SK-N-SH treated with all-trans-retinoic acid at 6 μM for 48 hours (cell line): ENCODE measurements around the gene CPTP.

Source experiments
- ARNTL ChIP-seq: fragments of 450-650 bp; formaldehyde crosslinking; IDR thresholded peaks from 2 replicates; pipeline ENCODE4 v1.5.0; 2020; ENCODE audit warnings: low read depth, mild to moderate bottlenecking, moderate library complexity, borderline replicate concordance
- ESRRG ChIP-seq: fragments of 250-450 bp; sonication (Bioruptor Pico); IDR thresholded peaks from 2 replicates; pipeline ENCODE4 v1.6.1; 2021; ENCODE audit warnings: mild to moderate bottlenecking
- OSR1 ChIP-seq: fragments of 250-450 bp; sonication (Bioruptor Pico); IDR thresholded peaks from 2 replicates; pipeline ENCODE4 v1.8.0; 2022; ENCODE audit warnings: moderate library complexity, mild to moderate bottlenecking, inconsistent platforms
- PPARA ChIP-seq: fragments of 250-450 bp; sonication (Bioruptor Pico); IDR thresholded peaks from 2 replicates; pipeline ENCODE4 v1.5.0; 2020; ENCODE audit warnings: mild to moderate bottlenecking, borderline replicate concordance
- RARB ChIP-seq: fragments of 250-450 bp; sonication (Bioruptor Pico); IDR thresholded peaks from 2 replicates; pipeline ENCODE4 v1.8.0; 2021; ENCODE audit warnings: mild to moderate bottlenecking, moderate library complexity
- ZC3H10 ChIP-seq: fragments of 250-450 bp; sonication (Bioruptor Pico); IDR thresholded peaks from 2 replicates; pipeline ENCODE4 v1.5.1; 2021; ENCODE audit warnings: mild to moderate bottlenecking, moderate library complexity
- ZFP3 ChIP-seq: fragments of 250-450 bp; sonication (Bioruptor Pico); IDR thresholded peaks from 2 replicates; pipeline ENCODE4 v1.5.0; 2020; ENCODE audit warnings: mild to moderate bottlenecking, moderate library complexity
- TF ChIP-seq, protein P1 (sequence below): fragments of 250-450 bp; sonication (Bioruptor Pico); IDR thresholded peaks from 2 replicates; pipeline ENCODE4 v1.5.1; 2020; ENCODE audit warnings: low read depth, mild to moderate bottlenecking, moderate library complexity
- TF ChIP-seq, protein P2 (sequence below): fragments of 250-450 bp; sonication (Bioruptor Pico); IDR thresholded peaks from 2 replicates; pipeline ENCODE4 v1.5.0; 2020; ENCODE audit warnings: mild to moderate bottlenecking, moderate library complexity

- no peak for TF ChIP-seq ZC3H10 (CRISPR knock-in tag)
- TF ChIP-seq ARNTL = no peak
- TF ChIP-seq RARB (CRISPR knock-in tag) = no peak
- no peak for TF ChIP-seq OSR1 (CRISPR knock-in tag)
- TF ChIP-seq PPARA (CRISPR knock-in tag) = no peak
- no peak for TF ChIP-seq ZFP3 (CRISPR knock-in tag)
- TF ChIP-seq ESRRG (CRISPR knock-in tag) = no peak
- TF ChIP-seq, protein P1, sequence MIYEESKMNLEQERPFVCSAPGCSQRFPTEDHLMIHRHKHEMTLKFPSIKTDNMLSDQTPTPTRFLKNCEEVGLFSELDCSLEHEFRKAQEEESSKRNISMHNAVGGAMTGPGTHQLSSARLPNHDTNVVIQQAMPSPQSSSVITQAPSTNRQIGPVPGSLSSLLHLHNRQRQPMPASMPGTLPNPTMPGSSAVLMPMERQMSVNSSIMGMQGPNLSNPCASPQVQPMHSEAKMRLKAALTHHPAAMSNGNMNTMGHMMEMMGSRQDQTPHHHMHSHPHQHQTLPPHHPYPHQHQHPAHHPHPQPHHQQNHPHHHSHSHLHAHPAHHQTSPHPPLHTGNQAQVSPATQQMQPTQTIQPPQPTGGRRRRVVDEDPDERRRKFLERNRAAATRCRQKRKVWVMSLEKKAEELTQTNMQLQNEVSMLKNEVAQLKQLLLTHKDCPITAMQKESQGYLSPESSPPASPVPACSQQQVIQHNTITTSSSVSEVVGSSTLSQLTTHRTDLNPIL = no peak
- TF ChIP-seq, protein P2, sequence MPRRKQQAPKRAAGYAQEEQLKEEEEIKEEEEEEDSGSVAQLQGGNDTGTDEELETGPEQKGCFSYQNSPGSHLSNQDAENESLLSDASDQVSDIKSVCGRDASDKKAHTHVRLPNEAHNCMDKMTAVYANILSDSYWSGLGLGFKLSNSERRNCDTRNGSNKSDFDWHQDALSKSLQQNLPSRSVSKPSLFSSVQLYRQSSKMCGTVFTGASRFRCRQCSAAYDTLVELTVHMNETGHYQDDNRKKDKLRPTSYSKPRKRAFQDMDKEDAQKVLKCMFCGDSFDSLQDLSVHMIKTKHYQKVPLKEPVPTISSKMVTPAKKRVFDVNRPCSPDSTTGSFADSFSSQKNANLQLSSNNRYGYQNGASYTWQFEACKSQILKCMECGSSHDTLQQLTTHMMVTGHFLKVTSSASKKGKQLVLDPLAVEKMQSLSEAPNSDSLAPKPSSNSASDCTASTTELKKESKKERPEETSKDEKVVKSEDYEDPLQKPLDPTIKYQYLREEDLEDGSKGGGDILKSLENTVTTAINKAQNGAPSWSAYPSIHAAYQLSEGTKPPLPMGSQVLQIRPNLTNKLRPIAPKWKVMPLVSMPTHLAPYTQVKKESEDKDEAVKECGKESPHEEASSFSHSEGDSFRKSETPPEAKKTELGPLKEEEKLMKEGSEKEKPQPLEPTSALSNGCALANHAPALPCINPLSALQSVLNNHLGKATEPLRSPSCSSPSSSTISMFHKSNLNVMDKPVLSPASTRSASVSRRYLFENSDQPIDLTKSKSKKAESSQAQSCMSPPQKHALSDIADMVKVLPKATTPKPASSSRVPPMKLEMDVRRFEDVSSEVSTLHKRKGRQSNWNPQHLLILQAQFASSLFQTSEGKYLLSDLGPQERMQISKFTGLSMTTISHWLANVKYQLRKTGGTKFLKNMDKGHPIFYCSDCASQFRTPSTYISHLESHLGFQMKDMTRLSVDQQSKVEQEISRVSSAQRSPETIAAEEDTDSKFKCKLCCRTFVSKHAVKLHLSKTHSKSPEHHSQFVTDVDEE (CRISPR knock-in tag) = no peak
These were observed 3.7 kb downstream of the CPTP start for GRCh38 chr1:1328254-1328653.
